Kidney glomerular epithelial cell (primary cell): Measurements from ENCODE around the gene C1orf21.

ENCODE experiments used
- DNase-seq: peaks from one replicate; lab custom pipeline; 2025; lab: John Stamatoyannopoulos, UW

Gene C1orf21

GRCh38 chr1:184485751-184486723, 99.2 kb downstream of the C1orf21 start:
- DNase-seq = no peak

- DNase-seq = no peak
Observed at GRCh38 chr1:184486761-184487445, 100.1 kb downstream of the C1orf21 start.

GRCh38 chr1:184487531-184488193, 100.8 kb downstream of the C1orf21 start:
- DNase-seq = no peak

- no peak for DNase-seq
Observed at GRCh38 chr1:184489908-184490307, 103.1 kb downstream of the C1orf21 start.

GRCh38 chr1:184492536-184492935, 105.7 kb downstream of the C1orf21 start:
- no peak for DNase-seq

- no peak for DNase-seq
Observed at GRCh38 chr1:184493987-184494388, 107.2 kb downstream of the C1orf21 start.

GRCh38 chr1:184494929-184495328, 108.1 kb downstream of the C1orf21 start:
- DNase-seq = no peak

- DNase-seq = no peak
Observed at GRCh38 chr1:184497959-184498723, 111.3 kb downstream of the C1orf21 start.

- DNase-seq = no peak
Observed at GRCh38 chr1:184499616-184500015, 112.8 kb downstream of the C1orf21 start.

- no peak for DNase-seq
Observed at GRCh38 chr1:184502161-184502560, 115.3 kb downstream of the C1orf21 start.

GRCh38 chr1:184503221-184503749, 116.5 kb downstream of the C1orf21 start:
- no peak for DNase-seq

- no peak for DNase-seq
Observed at GRCh38 chr1:184504040-184504954, 117.5 kb downstream of the C1orf21 start.

- DNase-seq = no peak
Observed at GRCh38 chr1:184504955-184505338, 118.1 kb downstream of the C1orf21 start.

- DNase-seq = no peak
Observed at GRCh38 chr1:184506481-184506880, 119.7 kb downstream of the C1orf21 start.

- DNase-seq = no peak
Observed at GRCh38 chr1:184507165-184507564, 120.3 kb downstream of the C1orf21 start.

- DNase-seq = no peak
Observed at GRCh38 chr1:184507604-184508280, 120.9 kb downstream of the C1orf21 start.

- no peak for DNase-seq
Observed at GRCh38 chr1:184509105-184509504, 122.3 kb downstream of the C1orf21 start.

- no peak for DNase-seq
Observed at GRCh38 chr1:184510110-184510509, 123.3 kb downstream of the C1orf21 start.

- DNase-seq = no peak
Observed at GRCh38 chr1:184512724-184513123, 125.9 kb downstream of the C1orf21 start.

- DNase-seq = no peak
Observed at GRCh38 chr1:184513421-184513820, 126.6 kb downstream of the C1orf21 start.
